HL-60/S4 treated with phorbol 12-myristate 13-acetate at 8.2 ng/mL for 4 days and 3 days (cell line): ENCODE results near the gene KRTAP10-7.
"Not testable (repeated sequence)": the region's sequence is repeated elsewhere in the genome, so short reads cannot be mapped to it uniquely, and the experiment has no call there.

Source experiments
- in situ Hi-C: fragments of 300-500 bp; cut with MboI; formaldehyde crosslinking; loops from 2 replicates; pipeline ENCODE4 v1.15.0; 2022; ENCODE audit warnings: low sequenced_read_pairs

The KRTAP10-7 gene

GRCh38 chr21:44627831-44628233 lies 27.4 kb downstream of the KRTAP10-7 start:
- in situ Hi-C loops = not testable (repeated sequence)

DNA sequence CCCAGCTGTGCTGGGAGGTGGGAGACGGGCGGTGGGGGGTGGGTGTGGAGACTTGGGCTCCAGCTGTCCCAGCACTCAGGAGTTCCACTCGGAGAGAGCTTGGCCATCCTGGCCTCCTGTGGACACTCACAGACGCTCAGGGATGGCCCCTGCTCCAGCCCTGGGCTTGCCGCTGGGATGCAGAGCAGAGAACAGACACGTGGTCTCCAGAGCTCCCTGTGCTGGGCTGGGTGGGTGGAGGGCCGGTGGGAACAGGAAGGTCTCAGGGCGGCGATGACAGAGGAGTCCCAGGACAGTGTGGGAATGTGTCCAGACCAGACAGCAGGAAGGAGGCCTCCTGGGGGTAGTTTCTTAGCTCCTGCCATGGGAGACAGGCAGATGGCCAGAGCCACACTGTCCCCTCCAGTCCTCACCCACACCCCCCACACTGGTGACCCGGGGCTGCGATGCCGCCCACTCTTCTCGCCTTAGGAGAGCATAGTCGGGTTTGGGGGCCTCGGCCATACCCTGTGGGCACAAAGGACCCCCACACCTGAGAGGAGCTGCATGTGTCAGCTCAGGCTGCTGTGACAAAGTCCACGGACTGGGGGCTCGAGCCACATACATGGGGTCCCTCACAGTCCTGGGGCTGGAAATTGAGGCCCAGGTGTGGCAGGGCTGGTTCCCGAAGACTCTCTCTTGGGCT lies 28.5 kb downstream of the KRTAP10-7 start:
- in situ Hi-C loops = no loop called here

GRCh38 chr21:44630440-44630839 lies 30.0 kb downstream of the KRTAP10-7 start:
- in situ Hi-C loops = no loop called here

DNA sequence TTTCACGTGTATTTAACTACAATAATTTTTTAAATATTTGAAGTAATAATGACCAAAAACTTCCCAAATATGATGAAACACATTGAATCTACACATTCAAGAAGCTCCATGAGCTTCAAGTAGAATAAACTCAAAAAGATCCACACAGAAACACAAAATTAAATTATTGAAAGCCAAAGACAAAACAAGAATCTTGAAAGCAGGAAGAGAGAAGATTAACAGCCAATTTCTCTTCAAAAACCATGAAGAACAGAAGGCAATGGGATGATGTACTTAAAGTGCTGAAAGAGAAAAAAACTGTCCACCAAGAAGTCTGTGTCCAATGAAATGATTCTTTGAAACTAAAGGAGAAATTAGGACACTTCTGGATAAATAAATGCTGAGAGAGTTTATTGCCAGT lies 31.7 kb downstream of the KRTAP10-7 start:
- in situ Hi-C loops = no loop called here

GRCh38 chr21:44636209-44637017 lies 36.0 kb downstream of the KRTAP10-7 start:
- in situ Hi-C loops = no loop called here

DNA sequence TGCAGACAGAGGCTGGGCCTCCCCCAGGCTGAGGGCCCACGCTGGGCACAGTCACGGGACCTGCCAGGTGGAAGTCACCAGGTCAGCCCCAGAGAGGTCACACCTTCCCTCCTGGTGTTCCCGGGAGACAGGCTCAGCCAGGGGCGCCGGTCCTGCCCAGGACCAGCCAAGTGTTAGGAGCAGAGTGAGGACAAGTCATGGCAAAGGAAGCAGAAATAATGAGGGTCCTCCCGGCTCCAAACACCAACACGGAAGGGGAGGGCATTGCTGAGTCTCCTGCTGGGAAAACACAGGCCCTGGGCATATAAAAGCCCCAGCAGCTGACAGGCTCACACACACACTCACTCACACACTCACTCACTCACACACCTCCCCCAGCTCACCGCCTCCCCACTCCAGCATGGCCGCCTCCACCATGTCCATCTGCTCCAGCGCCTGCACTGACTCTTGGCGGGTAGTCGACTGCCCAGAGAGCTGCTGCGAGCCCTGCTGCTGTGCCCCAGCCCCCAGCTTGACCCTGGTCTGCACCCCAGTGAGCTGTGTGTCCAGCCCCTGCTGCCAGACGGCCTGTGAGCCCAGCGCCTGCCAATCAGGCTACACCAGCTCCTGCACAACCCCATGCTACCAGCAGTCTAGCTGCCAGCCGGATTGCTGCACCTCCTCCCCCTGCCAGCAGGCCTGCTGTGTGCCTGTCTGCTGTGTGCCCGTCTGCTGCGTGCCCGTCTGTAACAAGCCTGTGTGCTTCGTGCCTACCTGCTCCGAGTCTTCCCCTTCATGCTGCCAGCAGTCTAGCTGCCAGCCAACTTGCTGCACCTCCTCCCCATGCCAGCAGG lies 36.8 kb downstream of the KRTAP10-7 start, which contains the start of gene KRTAP10-10:
KRTAP10-10 (plus strand) TSS at position 339 of the 833 bp plus-strand sequence; CDS start at position 401, 62 bp downstream.
- in situ Hi-C loops = no loop called here

- in situ Hi-C loops = not testable (repeated sequence)
Measured at GRCh38 chr21:44637851-44638348, 37.5 kb downstream of the KRTAP10-7 start.

DNA sequence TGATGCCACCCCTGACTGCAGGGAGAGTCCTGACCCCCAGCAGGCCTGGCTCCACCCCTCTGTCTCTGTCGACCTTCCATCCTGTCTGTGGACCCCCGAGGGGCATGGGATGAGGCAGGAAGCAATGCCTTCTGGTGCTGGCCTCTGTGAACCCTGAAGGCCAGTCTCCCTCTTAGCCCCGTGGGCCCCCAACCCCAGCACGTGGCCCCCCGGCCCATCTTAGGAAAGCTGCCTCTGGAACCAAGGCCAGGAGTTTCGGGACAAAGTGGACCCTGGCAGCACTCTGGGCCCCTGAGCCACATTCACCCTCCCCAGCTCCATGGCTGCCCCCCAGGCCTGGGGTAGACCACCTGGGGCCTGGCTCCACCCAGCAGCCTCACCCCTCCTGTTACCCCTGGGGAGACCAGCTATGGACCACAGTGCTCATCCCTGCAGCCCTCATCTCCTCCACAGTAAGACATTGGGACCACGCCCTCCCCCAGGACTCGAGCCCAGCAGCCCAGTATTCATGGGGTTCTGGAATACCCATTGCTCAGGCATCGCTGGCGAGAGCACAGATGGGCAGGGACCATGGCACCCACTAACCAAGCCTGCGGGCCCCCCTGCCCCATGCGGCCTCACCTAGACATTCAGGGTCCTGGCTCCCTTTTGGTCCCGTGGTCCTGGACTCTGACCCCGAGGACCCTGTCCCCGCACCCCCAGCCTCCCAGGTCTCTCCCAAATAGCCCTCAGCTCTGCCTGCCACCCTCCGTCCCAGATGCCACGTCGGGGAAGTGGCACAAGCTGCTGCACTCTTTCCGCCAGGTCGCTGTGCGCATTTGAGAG lies 38.3 kb downstream of the KRTAP10-7 start:
- in situ Hi-C loops = not testable (repeated sequence)

GRCh38 chr21:44639331-44639655 lies 38.9 kb downstream of the KRTAP10-7 start:
- in situ Hi-C loops = no loop called here

DNA sequence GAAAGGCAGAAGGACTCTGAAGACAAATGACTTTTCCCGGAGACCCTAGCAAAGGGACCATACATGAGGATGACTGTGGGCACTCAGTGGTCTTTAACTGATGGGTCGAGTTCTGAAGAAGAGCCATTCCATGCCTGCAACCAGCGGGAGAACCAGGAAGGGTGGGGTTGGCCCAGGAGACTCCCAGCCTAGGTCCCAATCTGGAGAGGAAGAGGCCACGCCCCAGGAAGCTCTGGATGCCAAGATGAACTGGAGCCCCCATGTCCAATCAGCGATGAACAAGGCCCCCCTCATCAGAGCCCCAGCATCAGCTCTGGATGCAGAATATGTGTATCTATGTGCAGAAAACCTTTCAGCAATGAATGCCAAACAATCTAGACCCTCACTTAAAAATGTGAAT lies 40.4 kb downstream of the KRTAP10-7 start:
- in situ Hi-C loops = no loop called here

- in situ Hi-C loops = no loop called here
Measured at GRCh38 chr21:44643741-44644310, 43.4 kb downstream of the KRTAP10-7 start.

GRCh38 chr21:44644878-44645277 lies 44.5 kb downstream of the KRTAP10-7 start:
- in situ Hi-C loops = no loop called here

- in situ Hi-C loops = not testable (repeated sequence)
Measured at GRCh38 chr21:44646366-44647221, 46.2 kb downstream of the KRTAP10-7 start, which contains the start of gene KRTAP10-11. KRTAP10-11 (plus strand) TSS chr21:44646414; CDS start chr21:44646459, 45 bp downstream.

- in situ Hi-C loops = no loop called here
Measured at GRCh38 chr21:44647222-44647552, 46.8 kb downstream of the KRTAP10-7 start.

DNA sequence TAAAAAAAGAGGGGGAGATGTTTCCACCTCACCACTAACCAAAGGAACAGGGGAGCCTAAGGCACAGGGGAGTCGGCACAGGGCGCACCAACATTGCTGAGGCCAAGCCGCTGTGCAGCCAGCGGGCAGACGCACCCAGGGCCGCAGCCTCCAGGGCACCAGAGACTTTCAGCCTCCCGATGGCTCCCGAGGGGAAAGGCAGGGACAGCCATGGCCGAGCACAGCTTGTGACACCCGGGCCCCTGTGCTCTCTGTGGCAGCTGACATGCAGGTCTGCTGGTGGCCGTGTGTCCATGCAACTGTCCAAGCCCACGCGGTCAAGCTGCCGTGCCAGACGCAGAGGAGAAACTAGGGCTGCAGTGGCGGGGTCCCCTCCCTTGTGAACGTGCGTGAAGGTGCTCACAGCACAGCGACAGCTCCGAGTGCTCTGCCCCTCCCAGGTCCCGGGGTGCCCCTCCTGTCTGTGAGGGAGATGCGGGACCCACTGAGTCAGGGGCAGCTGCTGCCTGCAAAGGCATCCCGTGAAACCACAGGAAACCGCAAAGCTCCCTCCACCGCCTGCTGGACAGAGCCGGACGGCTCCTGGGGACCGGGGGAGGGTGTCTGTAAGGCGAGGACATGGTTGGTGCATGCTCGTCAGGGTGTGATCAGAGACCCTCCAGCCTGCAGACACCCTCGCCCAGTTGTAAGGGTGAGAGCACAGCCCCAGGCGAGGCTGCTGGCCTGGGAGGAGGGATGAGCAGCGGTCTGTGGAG lies 48.3 kb downstream of the KRTAP10-7 start:
- in situ Hi-C loops = no loop called here

- in situ Hi-C loops = no loop called here
Measured at GRCh38 chr21:44649521-44650100, 49.2 kb downstream of the KRTAP10-7 start.

DNA sequence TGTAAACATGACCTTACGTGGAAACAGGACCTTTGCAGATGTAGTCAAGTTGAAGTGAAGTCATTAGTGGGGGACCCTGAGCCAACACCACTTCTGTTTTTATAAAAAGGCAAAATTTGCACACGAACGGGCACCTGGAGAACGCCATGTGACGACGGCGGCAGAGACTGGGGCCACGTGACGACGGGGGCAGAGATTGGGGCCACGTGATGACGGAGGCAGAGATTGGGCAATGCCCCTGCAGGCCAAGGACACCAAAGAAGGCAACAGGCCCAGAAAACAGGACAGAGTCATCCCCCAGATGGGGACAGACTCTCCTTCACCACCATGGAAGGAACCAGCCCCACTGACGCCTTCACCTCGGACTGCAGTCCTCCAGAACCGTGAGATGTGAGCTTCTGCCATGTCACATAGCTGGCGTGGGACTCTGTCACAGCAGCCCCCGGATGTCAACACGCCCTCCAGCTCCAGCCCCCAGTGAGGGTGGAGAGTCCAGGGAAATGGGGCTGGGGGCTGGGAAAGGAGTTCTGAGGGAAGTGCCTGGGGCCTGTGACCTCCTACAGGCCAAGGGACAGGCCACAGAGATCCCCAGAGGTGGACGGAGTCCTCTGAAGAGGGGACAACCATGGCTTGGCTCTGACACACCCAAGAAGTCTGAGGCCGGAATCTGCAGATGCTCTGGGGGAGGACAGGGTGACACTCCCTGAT lies 50.0 kb downstream of the KRTAP10-7 start:
- in situ Hi-C loops = no loop called here
